ENCODE results near the gene LSR.
A peak's percentile ranks its signal among the peaks of the same experiment; 100 is the strongest.

The LSR gene

DNA sequence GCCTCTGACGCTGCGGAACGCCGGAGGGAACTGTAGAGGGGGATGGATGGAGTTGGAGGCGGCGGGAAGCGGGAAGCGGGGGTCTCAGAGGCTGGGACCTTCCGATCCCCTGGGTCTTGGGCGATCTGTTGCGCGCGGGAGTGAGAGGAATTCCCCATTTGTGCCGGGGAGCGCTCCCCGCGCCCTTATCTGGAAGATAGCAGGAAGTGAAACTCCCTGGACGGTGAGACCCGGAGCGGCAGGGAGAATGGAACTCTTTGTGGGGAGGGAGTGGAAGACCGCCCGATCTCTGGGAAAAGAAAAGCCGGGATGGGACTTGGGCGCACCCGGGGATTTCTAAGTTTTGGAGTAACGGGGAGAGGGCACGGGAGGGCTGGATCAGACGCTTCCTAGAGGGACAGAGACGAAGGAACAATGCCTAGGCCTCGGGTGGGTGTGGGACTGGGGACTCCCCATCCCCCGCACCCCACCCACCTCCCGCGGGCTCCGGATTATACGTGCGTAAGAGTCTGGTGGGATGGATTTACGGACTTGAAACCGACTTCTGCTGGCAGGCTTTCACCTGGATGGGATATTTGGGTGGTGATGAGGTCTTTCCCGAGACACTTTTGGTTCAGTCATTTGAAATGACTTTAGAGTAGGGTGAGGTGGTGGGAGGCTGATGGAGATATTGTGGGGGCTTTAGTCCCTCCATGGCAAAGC lies 495 bp downstream of the LSR start:
- no peak for DNase-seq

GRCh38 chr19:35249848-35250711 lies 1.3 kb downstream of the LSR start:
- no peak for DNase-seq

DNA sequence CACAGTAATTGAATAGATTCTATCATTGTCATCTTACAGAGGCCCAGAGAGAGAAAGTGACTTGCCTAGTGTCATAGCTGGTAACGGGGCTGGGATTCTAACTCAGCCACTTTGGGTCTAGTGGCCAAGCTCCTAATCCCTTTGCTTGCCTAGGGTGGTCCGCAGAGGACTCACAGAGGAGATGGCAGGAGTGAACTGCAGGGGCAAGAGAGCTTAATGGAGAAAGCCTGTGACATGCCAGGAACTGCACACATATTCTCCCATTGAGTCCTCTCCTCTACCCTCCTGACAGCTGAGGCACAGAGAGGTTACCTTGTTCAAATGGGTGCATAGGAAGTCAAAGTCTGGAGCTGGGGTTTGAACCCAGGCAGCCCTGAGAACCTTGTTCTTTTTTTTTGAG lies 2.7 kb downstream of the LSR start:
- DNase-seq, result no peak

DNA sequence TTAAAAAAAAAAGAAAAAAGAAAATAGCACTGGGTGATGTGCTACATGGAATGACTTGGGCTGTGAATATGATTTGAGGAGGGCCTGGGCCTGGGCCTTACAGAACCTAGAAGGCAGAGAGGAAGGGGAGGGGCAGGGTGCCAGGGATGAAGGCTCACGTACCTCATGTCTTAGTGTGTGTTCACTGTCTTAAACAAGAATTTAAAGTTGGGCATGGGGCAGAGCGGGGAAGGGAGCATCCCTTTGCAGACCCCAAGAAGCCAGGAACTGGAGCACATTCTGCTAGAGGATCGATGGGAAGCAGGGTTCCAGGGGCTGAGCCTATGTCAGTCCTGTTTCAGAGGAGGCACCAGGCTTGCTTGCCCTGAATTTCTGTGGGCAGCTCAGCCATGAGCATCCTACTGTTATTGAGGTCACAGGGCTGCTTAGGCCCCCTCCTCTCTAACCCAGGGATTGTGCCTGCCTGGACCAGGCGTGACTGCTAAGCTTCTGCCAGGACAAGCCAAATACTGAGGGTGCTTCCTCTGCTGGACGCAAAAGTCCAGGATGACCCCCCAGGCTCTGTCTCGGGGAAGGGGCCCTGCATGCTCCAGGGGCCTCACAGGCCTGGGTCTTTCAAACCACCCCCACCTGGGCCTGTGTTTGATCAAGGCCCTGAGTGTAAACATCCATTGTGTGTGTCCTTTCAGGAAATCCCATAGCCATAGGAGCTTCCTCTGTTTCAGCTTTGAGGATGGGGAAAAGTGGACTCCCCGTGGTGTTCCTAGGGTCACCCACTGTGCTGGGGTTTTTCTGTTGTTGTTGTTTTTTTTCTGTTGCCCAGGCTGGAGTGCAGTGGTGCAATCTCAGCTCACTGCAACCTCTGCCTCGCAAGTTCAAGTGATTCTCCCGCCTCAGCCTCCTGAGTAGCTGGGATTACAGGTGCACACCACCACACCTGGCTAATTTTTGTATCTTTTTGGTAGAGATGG lies 4.8 kb downstream of the LSR start:
- DNase-seq, result no peak

DNA sequence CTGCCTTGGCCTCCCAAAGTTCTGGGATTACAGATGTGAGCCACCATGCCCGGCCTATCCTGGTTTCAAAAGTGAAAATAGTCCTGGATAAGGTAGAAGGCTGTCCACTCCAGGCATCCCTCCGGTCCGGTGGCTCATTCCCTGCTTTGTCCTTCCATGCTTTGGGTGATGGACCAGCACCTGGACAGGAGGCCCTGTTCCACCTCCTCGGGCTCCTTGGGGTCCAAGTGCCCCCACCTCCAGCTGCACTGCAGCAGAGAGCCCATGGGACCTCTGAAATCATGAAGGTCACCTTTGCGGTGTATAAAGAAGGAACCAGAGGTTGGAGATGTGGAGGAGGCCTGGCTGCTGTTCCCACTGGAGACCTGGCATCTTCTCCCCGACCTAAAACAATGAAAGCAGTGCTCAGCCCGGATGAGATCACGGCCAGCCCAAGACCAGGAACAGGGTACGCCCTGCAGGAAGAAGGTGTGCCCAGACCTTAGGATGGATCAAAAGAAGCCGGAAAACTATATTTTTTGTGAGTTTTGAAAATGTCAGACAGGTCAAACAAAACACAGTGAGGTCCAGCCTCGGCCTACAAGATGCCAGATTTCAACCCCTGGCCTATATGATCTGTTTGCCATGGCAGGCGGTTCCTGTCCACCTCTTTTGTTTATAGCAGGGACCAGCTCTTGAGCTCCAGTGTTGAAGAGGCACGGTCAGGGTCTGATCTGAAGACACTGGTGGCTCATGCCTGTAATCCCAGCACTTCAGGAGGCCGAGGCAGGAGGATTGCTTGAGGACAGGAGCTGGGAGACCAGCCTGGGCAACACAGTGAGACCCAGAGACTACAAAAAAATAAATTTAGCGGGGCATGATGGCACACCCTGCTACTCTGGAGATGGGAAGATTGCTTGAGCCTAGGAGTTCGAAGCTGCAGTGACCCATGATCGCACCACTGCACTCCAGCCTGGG lies 5.8 kb downstream of the LSR start:
- no peak for DNase-seq

GRCh38 chr19:35256566-35256965 lies 7.8 kb downstream of the LSR start:
- no peak for DNase-seq

DNA sequence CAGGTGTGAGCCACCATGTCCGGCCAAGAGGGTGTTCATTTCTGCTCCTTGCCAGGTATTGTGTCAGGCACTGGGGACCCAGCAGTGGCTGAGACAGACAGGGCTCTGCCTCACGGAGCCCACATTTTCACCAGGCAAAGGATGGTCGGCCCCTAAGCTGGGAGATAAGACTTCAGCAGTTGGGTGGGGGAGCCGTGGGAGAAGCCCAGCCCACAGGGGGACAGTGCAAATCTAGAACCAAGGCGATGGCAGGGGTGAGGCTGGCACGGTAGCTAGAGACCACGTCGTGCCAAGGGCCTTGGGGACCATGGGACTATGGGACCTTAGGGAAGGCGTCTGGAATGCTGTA lies 8.3 kb downstream of the LSR start:
- DNase-seq, result no peak

- DNase-seq, result no peak
Measured at GRCh38 chr19:35260694-35261304, 12.0 kb downstream of the LSR start.

DNA sequence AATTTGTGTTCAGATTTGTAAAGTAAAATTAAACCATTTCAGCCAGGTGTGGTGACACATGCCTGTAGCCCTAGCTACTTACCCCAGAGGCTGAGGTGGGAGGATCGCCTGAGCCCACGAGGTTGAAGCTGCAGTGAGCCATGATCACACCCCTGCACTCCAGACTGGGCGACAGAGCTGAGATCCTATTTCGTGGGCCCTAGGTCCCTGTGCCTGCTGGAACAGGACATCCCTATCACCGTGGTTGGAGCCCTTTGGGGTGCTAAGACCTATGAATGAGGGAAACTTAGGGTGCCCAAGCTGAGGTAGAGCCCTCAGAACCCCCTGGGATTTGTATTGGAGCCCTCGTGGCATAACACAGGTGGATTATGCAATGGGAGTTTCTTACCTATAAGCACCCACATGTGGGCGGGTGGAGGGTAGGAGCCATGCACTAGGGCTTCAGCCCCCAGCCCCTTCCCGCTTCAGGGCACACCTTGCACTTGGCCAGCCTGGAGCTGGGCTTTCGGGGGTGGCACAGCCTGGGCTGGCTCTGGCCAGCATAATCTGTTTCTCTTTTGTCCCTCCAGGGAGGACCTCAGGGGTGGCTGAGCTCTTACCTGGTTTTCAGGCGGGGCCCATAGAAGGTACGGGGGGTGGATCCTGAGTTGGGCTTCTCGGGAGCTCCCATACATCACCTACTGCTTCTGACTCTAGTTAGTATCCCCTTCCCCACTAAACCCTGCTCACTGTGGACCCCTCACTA lies 12.7 kb downstream of the LSR start:
- DNase-seq, result peak; percentile 22

DNA sequence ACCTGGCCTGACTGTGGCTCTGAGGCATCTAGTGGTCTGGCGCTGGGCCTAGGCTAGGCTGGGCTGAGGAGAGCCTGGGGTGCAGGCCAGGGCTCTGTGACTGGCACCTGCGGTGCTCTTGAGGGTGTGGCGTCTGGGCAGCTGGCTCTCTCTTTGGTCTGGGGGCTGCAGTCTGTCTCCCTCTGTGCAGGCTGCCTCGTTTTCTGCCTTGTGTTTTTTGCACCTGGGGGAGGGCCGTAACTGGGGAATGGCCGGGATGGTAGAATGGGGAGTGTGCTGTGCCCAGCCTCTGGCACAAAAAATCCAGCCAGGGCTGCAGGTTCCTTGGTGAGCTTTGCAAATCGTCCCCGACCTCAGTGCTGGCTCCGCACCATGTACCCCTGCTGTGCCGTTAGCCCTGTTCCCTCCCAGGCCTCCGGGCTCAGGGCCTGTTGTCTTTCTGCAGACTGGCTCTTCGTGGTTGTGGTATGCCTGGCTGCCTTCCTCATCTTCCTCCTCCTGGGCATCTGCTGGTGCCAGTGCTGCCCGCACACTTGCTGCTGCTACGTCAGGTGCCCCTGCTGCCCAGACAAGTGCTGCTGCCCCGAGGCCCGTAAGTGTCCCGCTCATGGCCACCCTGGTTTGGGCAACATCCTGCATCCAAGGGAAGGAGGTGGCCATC lies 13.4 kb downstream of the LSR start:
- DNase-seq, result peak; percentile 24

GRCh38 chr19:35264268-35265125 lies 15.7 kb downstream of the LSR start:
- DNase-seq, result peak; percentile 46

DNA sequence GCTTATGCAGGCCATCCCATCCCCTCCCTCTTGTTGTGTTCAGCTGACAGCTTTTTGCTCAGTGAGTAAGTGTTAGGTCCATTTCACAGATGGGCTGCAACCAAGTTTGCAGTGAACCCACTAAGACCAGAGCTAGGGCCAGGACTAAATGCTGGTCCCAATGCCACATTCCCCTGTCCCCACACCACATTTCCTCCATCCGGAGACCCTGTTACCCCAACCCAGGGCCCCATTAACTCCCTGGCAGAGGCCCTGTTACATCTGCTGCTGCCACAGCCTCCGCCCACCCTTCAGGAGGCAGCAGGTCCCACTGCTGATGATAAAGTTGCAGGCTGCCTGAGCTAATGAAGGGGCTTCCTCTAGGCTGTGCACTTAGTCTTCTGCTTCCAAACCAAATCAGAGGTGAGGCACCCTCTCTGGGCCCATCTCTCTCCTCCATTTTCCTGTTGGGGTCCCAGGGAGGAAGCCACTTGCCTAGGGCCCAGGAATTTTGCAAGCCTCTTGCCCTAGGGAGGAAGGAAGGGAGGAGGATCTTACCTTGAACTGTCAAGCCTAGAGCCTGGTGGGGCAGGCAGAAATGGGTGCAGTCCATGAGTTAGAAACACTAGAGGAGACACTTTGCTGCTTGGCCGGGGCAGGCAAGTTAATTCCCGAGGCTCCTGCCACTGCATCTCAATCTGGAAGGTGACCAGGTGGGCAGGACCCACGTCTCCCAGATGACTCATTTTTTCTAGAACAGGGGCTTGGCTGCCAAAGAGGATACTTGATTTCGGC lies 16.5 kb downstream of the LSR start:
- no peak for DNase-seq

DNA sequence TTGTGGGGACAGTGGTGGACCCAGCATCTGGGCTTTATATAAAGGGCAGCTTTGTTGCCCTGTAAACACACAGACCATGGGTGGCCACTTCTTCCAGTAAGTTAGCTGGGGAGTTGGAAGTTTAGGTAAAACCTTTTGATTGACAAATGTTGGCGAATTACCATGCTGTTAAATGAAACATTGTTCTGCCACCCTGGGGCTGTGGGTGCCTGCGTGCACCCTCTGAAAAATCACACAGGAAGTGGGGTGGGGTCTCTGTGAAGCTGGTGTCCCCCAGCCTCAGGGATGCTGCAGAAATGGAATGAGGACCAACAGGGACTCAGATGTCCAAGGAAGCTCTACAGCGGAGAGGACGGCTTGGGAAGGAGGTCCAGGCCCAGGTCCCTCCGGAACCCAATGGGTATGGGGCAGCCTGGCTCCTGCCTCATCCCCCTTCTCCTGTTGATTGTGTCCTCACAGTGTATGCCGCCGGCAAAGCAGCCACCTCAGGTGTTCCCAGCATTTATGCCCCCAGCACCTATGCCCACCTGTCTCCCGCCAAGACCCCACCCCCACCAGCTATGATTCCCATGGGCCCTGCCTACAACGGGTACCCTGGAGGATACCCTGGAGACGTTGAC lies 17.2 kb downstream of the LSR start:
- DNase-seq, result no peak

DNA sequence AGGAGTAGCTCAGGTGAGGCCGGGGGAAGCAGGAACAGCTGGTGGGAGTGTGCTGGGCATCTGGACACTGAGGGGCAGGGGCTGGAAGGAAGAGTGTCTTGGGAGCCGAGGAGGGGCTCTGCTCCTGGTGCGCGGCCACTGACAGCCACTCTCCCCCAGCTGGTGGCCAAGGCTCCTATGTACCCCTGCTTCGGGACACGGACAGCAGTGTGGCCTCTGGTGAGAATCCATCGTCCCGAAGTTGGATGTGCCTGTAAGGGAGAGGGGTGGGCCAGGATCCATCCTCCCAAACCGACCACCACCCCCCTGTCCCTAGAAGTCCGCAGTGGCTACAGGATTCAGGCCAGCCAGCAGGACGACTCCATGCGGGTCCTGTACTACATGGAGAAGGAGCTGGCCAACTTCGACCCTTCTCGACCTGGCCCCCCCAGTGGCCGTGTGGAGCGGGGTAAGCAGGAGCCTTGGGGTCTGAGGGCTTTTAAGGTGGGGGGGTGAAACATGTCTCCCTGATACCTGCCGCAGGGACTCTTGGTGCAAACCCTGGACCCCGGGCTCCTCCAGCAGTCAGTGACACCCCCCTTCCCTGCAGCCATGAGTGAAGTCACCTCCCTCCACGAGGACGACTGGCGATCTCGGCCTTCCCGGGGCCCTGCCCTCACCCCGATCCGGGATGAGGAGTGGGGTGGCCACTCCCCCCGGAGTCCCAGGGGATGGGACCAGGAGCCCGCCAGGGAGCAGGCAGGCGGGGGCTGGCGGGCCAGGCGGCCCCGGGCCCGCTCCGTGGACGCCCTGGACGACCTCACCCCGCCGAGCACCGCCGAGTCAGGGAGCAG lies 17.9 kb downstream of the LSR start:
- peak; percentile 44 for DNase-seq

- DNase-seq, result peak; percentile 47
Measured at GRCh38 chr19:35267353-35267817, 18.6 kb downstream of the LSR start.

GRCh38 chr19:35267818-35268535 lies 19.2 kb downstream of the LSR start:
- peak; percentile 71 for DNase-seq
